HL-60 (cell line): ENCODE results near the gene FCRLB.

Source experiments
- POLR2AphosphoS5 ChIP-seq: IDR thresholded peaks from 2 replicates; pipeline ENCODE4 v1.6.1; 2012; ENCODE audit warnings: low read depth
- SPI1 ChIP-seq: IDR thresholded peaks from 2 replicates; pipeline ENCODE4 v1.6.1; 2012; ENCODE audit warnings: low read depth, mild to moderate bottlenecking, borderline replicate concordance
- TF ChIP-seq, protein P1 (sequence below): IDR thresholded peaks from one replicate; pipeline ENCODE4 v1.5.1; 2011; ENCODE audit warnings: low read length, control low read depth, inconsistent platforms; ENCODE audit not compliant: insufficient read depth

DNA sequence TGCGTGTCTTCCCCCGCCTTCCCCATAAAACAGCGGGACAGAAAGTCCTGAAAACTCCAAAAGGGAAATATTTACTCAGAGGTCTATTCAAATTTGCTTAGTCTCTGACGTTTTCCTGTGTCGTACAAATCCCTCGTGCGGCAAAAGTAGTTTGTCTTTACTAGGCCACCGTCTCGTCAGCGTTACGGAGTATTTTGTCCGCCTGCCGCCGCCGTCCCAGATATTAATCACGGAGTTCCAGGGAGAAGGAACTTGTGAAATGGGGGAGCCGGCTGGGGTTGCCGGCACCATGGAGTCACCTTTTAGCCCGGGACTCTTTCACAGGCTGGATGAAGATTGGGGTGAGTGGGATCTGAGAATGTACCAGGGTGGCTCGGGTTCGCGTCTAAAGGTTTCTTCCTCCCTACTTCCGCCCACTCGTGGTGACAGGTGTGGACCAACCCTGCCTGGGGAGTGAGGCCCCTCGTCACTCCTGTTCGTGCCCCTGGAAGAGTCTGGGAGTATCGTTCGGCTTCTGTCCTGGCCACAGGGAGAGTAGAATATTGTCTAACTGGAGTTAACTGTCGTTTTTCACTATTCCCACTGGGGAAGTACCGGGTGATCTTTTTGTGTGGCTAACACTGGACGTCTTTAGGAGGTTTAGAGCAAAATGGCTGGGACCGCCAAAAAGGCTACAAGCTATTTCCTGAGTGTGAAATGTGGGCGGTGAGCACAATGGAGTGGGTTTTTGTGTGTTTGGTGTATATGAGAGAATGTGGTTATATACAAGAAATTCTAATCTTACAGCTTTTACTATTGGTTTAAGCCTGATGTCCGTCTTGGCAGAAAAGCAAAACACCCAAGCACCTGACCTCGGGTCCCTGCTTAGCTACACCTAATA is 45.0 kb downstream of the FCRLB start, which contains the start of gene ATF6:
- TF ChIP-seq, protein P1, sequence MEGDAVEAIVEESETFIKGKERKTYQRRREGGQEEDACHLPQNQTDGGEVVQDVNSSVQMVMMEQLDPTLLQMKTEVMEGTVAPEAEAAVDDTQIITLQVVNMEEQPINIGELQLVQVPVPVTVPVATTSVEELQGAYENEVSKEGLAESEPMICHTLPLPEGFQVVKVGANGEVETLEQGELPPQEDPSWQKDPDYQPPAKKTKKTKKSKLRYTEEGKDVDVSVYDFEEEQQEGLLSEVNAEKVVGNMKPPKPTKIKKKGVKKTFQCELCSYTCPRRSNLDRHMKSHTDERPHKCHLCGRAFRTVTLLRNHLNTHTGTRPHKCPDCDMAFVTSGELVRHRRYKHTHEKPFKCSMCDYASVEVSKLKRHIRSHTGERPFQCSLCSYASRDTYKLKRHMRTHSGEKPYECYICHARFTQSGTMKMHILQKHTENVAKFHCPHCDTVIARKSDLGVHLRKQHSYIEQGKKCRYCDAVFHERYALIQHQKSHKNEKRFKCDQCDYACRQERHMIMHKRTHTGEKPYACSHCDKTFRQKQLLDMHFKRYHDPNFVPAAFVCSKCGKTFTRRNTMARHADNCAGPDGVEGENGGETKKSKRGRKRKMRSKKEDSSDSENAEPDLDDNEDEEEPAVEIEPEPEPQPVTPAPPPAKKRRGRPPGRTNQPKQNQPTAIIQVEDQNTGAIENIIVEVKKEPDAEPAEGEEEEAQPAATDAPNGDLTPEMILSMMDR: no peak
- TF ChIP-seq POLR2AphosphoS5 (peak; percentile 83), SPI1 (no peak)
